IPS-18a (cell line): ENCODE results near the gene SCYGR6.

Experiments
- H3K27ac ChIP-seq: one replicate; pipeline ENCODE4 v1.5.1; 2013; ENCODE audit warnings: low read length
- H3K27me3 ChIP-seq: one replicate; pipeline ENCODE4 v1.6.1; 2013; ENCODE audit warnings: mild to moderate bottlenecking, low read length; ENCODE audit not compliant: control insufficient read depth, insufficient read depth
- H3K36me3 ChIP-seq: one replicate; pipeline ENCODE4 v1.6.1; 2013; ENCODE audit warnings: low read depth, low read length; ENCODE audit not compliant: control insufficient read depth
- H3K4me1 ChIP-seq: one replicate; pipeline ENCODE4 v1.6.1; 2013; ENCODE audit warnings: low read depth, low read length; ENCODE audit not compliant: control insufficient read depth
- H3K4me3 ChIP-seq: one replicate; pipeline ENCODE4 v1.5.1; 2013; ENCODE audit warnings: low read length
- H3K9ac ChIP-seq: one replicate; pipeline ENCODE4 v1.6.1; 2013; ENCODE audit warnings: mild to moderate bottlenecking, low read length, moderate library complexity
- H3K9me3 ChIP-seq: one replicate; pipeline ENCODE4 v1.6.1; 2013; ENCODE audit warnings: low read depth, low read length; ENCODE audit not compliant: control insufficient read depth

SCYGR6 gene

GRCh38 chr2:227706859-227707258, 17.7 kb downstream of the SCYGR6 start:
- Histone ChIP-seq H3K27ac (no peak overlapping the region), H3K4me3 (no peak overlapping the region), H3K36me3 (no peaks in the 10 kb centered on the region), H3K9ac (no peak overlapping the region), H3K27me3 (no peaks in the 10 kb centered on the region), H3K4me1 (no peaks in the 10 kb centered on the region), H3K9me3 (no peaks in the 10 kb centered on the region)

- H3K9me3 ChIP-seq = no peaks in the 10 kb centered on the region
- H3K27ac ChIP-seq = no peak overlapping the region
- H3K9ac ChIP-seq = no peak overlapping the region
- no peak overlapping the region for H3K4me3 ChIP-seq
- no peaks in the 10 kb centered on the region for H3K36me3 ChIP-seq
- H3K4me1 ChIP-seq = no peaks in the 10 kb centered on the region
- no peaks in the 10 kb centered on the region for H3K27me3 ChIP-seq
Measured at GRCh38 chr2:227703961-227704360, 20.6 kb downstream of the SCYGR6 start.

- Histone ChIP-seq H3K9me3 (no peaks in the 10 kb centered on the region), H3K4me1 (no peaks in the 10 kb centered on the region), H3K4me3 (no peak overlapping the region), H3K36me3 (no peaks in the 10 kb centered on the region), H3K9ac (no peak overlapping the region), H3K27me3 (no peaks in the 10 kb centered on the region), H3K27ac (no peak overlapping the region)
Measured at GRCh38 chr2:227703280-227703732, 21.3 kb downstream of the SCYGR6 start.

GRCh38 chr2:227701556-227701955, 23.0 kb downstream of the SCYGR6 start:
- Histone ChIP-seq H3K4me1 (no peaks in the 10 kb centered on the region), H3K9ac (no peak overlapping the region), H3K27me3 (no peaks in the 10 kb centered on the region), H3K27ac (no peak overlapping the region), H3K36me3 (no peaks in the 10 kb centered on the region), H3K4me3 (no peak overlapping the region), H3K9me3 (no peaks in the 10 kb centered on the region)

- Histone ChIP-seq H3K9me3 (no peaks in the 10 kb centered on the region), H3K27me3 (no peaks in the 10 kb centered on the region)
Measured at GRCh38 chr2:227696990-227697679, 27.4 kb downstream of the SCYGR6 start.

GRCh38 chr2:227687189-227687588, 37.4 kb downstream of the SCYGR6 start:
- no peaks in the 10 kb centered on the region for H3K27me3 ChIP-seq
- no peaks in the 10 kb centered on the region for H3K9me3 ChIP-seq
- H3K4me3 ChIP-seq = no peak overlapping the region
- H3K27ac ChIP-seq = no peak overlapping the region
- no peak overlapping the region for H3K9ac ChIP-seq
- H3K4me1 ChIP-seq = no peaks in the 10 kb centered on the region
- no peaks in the 10 kb centered on the region for H3K36me3 ChIP-seq

More at GRCh38 chr2:227696990-227697679, 27.4 kb downstream of the SCYGR6 start:
- Histone ChIP-seq H3K27ac (no peak overlapping the region), H3K4me3 (no peak overlapping the region), H3K36me3 (no peaks in the 10 kb centered on the region), H3K9ac (no peak overlapping the region), H3K4me1 (no peaks in the 10 kb centered on the region)

GRCh38 chr2:227684258-227684657, 40.3 kb downstream of the SCYGR6 start:
- H3K27ac ChIP-seq = no peak overlapping the region
- no peak overlapping the region for H3K4me3 ChIP-seq
- no peak overlapping the region for H3K9ac ChIP-seq
- no peaks in the 10 kb centered on the region for H3K27me3 ChIP-seq
- H3K9me3 ChIP-seq = no peaks in the 10 kb centered on the region
- no peaks in the 10 kb centered on the region for H3K4me1 ChIP-seq
- H3K36me3 ChIP-seq = no peaks in the 10 kb centered on the region

- no peaks in the 10 kb centered on the region for H3K9me3 ChIP-seq
- no peaks in the 10 kb centered on the region for H3K36me3 ChIP-seq
Measured at GRCh38 chr2:227677928-227678327, 46.6 kb downstream of the SCYGR6 start.

GRCh38 chr2:227674485-227674884, 50.1 kb downstream of the SCYGR6 start:
- no peaks in the 10 kb centered on the region for H3K9me3 ChIP-seq
- H3K4me1 ChIP-seq = peaks cover 13% of the 10 kb centered on the region
- no peaks in the 10 kb centered on the region for H3K27me3 ChIP-seq
- H3K4me3 ChIP-seq = no peak overlapping the region
- H3K27ac ChIP-seq = no peak overlapping the region
- H3K36me3 ChIP-seq = no peaks in the 10 kb centered on the region
- no peak overlapping the region for H3K9ac ChIP-seq

More at GRCh38 chr2:227677928-227678327, 46.6 kb downstream of the SCYGR6 start:
- Histone ChIP-seq H3K4me3 (no peak overlapping the region), H3K4me1 (no peaks in the 10 kb centered on the region), H3K9ac (no peak overlapping the region), H3K27ac (no peak overlapping the region), H3K27me3 (no peaks in the 10 kb centered on the region)
